Measurements from ENCODE around the gene ZNF385A. TPM values are rescaled to one million over a fixed set of nuclear protein-coding genes. Genes with fewer than 3 reads are reported as not detected.

The ZNF385A gene
- total RNA-seq, 2 experiments from 2014 or later, result 3.8 to 4.7 TPM

DNA sequence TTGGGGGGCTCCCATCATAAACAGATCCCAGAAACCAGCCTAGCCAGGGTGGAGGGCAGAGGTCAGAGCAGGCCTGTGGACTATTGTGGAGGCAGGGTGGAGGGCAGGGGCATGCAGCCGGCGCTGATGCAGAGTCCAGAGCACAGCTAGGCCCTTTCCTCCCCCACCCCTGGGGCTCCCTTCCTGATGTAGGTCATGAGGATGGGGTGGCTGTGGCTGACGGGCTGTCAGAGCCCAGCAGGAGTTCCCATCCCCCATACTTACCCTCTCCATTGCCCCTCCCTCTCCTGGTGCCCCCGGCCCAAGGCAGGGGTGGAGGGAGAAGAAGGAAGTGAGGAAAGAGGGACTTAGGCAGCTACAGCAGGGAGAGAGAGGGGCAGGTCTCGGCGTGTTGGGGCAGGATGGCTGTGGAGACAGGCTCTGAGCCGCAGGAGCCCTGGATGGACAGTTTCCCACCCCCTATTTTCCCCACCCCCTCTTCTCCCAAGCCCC, 5.7 kb upstream of the ZNF385A start:
- Histone ChIP-seq H3K27ac (ENCODE audit: low read depth in 1 of 2, low read length in 2 of 2) (no peak overlapping the region), H3K4me1 (ENCODE audit: insufficient read depth, low read length) (peaks cover 46% of the 10 kb centered on the region), H3K36me3 (ENCODE audit: insufficient read depth, low read length) (peaks cover 18% of the 10 kb centered on the region), H3K9me3 (ENCODE audit: control insufficient read depth in 1 of 2, insufficient read depth in 1 of 2, low read length in 2 of 2) (no peaks in the 10 kb centered on the region), H3K27me3 (ENCODE audit: control insufficient read depth in 1 of 2, insufficient read depth in 2 of 2, low read length in 2 of 2) (no peaks in the 10 kb centered on the region), H3K4me3 (ENCODE audit: low read length) (no peak overlapping the region)
- Mint-ChIP-seq H3K4me1 (ENCODE audit: low read depth) (peaks cover 46% of the 10 kb centered on the region), H3K27ac (peak overlapping the region; percentile 65), H3K36me3 (ENCODE audit: low read depth) (peaks cover 23% of the 10 kb centered on the region), H3K4me3 (peak overlapping the region; percentile 75), H3K9me3 (no peaks in the 10 kb centered on the region), H3K27me3 (no peaks in the 10 kb centered on the region)
- TF ChIP-seq, protein P1, sequence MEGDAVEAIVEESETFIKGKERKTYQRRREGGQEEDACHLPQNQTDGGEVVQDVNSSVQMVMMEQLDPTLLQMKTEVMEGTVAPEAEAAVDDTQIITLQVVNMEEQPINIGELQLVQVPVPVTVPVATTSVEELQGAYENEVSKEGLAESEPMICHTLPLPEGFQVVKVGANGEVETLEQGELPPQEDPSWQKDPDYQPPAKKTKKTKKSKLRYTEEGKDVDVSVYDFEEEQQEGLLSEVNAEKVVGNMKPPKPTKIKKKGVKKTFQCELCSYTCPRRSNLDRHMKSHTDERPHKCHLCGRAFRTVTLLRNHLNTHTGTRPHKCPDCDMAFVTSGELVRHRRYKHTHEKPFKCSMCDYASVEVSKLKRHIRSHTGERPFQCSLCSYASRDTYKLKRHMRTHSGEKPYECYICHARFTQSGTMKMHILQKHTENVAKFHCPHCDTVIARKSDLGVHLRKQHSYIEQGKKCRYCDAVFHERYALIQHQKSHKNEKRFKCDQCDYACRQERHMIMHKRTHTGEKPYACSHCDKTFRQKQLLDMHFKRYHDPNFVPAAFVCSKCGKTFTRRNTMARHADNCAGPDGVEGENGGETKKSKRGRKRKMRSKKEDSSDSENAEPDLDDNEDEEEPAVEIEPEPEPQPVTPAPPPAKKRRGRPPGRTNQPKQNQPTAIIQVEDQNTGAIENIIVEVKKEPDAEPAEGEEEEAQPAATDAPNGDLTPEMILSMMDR (IDR thresholded peaks at IDR 0.05), result no peak
- POLR2A ChIA-PET, result no interaction called here
- DNase-seq, result peak in 1 of 14 experiments; percentile 46
- CTCF ChIA-PET, result interaction anchor here (2.7 kb wide), 1 partner anchor 9 kb away, joined by 10 read pairs; no protein-coding TSS in a partner anchor
- intact Hi-C loops (cut with DNase I, micrococcal nuclease), result no loop called here
- no peak for ATAC-seq (ENCODE audit: poor library complexity)

- ChIA-PET CTCF (interaction anchor here (2.7 kb wide), 1 partner anchor 9 kb away, joined by 10 read pairs; no protein-coding TSS in a partner anchor), POLR2A (no interaction called here)
- Mint-ChIP-seq H3K4me3 (peak overlapping the region; percentile 75), H3K9me3 (no peaks in the 10 kb centered on the region), H3K36me3 (ENCODE audit: low read depth) (peaks cover 17% of the 10 kb centered on the region), H3K27me3 (no peaks in the 10 kb centered on the region), H3K27ac (peak overlapping the region; percentile 65), H3K4me1 (ENCODE audit: low read depth) (peaks cover 46% of the 10 kb centered on the region)
- Histone ChIP-seq H3K4me1 (ENCODE audit: insufficient read depth, low read length) (peaks cover 46% of the 10 kb centered on the region), H3K27me3 (ENCODE audit: control insufficient read depth in 1 of 2, insufficient read depth in 2 of 2, low read length in 2 of 2) (no peaks in the 10 kb centered on the region), H3K27ac (ENCODE audit: low read depth in 1 of 2, low read length in 2 of 2) (no peak overlapping the region), H3K36me3 (ENCODE audit: insufficient read depth, low read length) (peaks cover 13% of the 10 kb centered on the region), H3K4me3 (ENCODE audit: low read length) (no peak overlapping the region), H3K9me3 (ENCODE audit: control insufficient read depth in 1 of 2, insufficient read depth in 1 of 2, low read length in 2 of 2) (no peaks in the 10 kb centered on the region)
- TF ChIP-seq, protein P1 (IDR thresholded peaks at IDR 0.05), result no peak
- intact Hi-C loops (cut with DNase I, micrococcal nuclease), result no loop called here
- no peak for ATAC-seq (ENCODE audit: poor library complexity)
- peak in 1 of 14 experiments; percentile 20 for DNase-seq
Measured at GRCh38 chr12:54389607-54390175, 5.2 kb upstream of the ZNF385A start.

- Mint-ChIP-seq H3K4me1 (ENCODE audit: low read depth) (peaks cover 41% of the 10 kb centered on the region), H3K27me3 (no peaks in the 10 kb centered on the region), H3K4me3 (peak overlapping the region; percentile 75), H3K9me3 (no peaks in the 10 kb centered on the region), H3K27ac (no peak overlapping the region), H3K36me3 (ENCODE audit: low read depth) (peaks cover 12% of the 10 kb centered on the region)
- Histone ChIP-seq H3K9me3 (ENCODE audit: control insufficient read depth in 1 of 2, insufficient read depth in 1 of 2, low read length in 2 of 2) (no peaks in the 10 kb centered on the region), H3K4me3 (ENCODE audit: low read length) (no peak overlapping the region), H3K36me3 (ENCODE audit: insufficient read depth, low read length) (peaks cover 8% of the 10 kb centered on the region), H3K27ac (ENCODE audit: low read depth in 1 of 2, low read length in 2 of 2) (no peak overlapping the region), H3K27me3 (ENCODE audit: control insufficient read depth in 1 of 2, insufficient read depth in 2 of 2, low read length in 2 of 2) (no peaks in the 10 kb centered on the region), H3K4me1 (ENCODE audit: insufficient read depth, low read length) (peaks cover 42% of the 10 kb centered on the region)
- POLR2A ChIA-PET, result no interaction called here
- DNase-seq (peak in 1 of 14 experiments; percentile 23), ATAC-seq (ENCODE audit: poor library complexity) (no peak)
- intact Hi-C loops (cut with DNase I, micrococcal nuclease), result no loop called here
- TF ChIP-seq, protein P1 (IDR thresholded peaks at IDR 0.05), result no peak
- CTCF ChIA-PET, result interaction anchor here (2.7 kb wide), 1 partner anchor 10 kb away, joined by 10 read pairs; no protein-coding TSS in a partner anchor
Measured at GRCh38 chr12:54389134-54389508, 4.6 kb upstream of the ZNF385A start.

Measured in CD4-positive, alpha-beta T cell (primary cell).